Thymus (tissue), 11 donors: ENCODE data around the gene NLRP1. TPM values are rescaled to one million over a fixed set of nuclear protein-coding genes. Genes with fewer than 3 reads are reported as not detected.
A peak's percentile ranks its signal among the peaks of the same experiment; 100 is the strongest.

ENCODE experiments used
- DNase-seq, 9 donors: peaks; one replicate each; pipeline ENCODE4 v3.0.0-alpha.2; 2013; ENCODE audit warnings: low spot score in 9 of 9, low read depth in 6 of 9, missing footprints in 1 of 9
- H3K27ac ChIP-seq, 2 donors: one replicate each; pipeline ENCODE4 v1.5.1; 2013; ENCODE audit warnings: control low read depth in 1 of 2, low read depth in 1 of 2, low read length in 1 of 2, mild to moderate bottlenecking in 1 of 2, moderate library complexity in 1 of 2
- H3K27me3 ChIP-seq, 2 donors: one replicate each; pipeline ENCODE4 v1.5.1; 2013; ENCODE audit warnings: low read length in 1 of 2; ENCODE audit not compliant: control insufficient read depth in 2 of 2, insufficient read depth in 1 of 2
- H3K36me3 ChIP-seq, 2 donors: one replicate each; pipeline ENCODE4 v1.5.1; 2013; ENCODE audit warnings: low read length in 1 of 2, mild to moderate bottlenecking in 1 of 2, moderate library complexity in 1 of 2; ENCODE audit not compliant: control insufficient read depth in 2 of 2, insufficient read depth in 2 of 2
- H3K4me1 ChIP-seq, 2 donors: one replicate each; pipeline ENCODE4 v1.5.1; 2013; ENCODE audit warnings: low read length in 2 of 2; ENCODE audit not compliant: control insufficient read depth in 2 of 2, insufficient read depth in 2 of 2
- H3K4me3 ChIP-seq, 2 donors: one replicate each; pipeline ENCODE4 v1.5.1; 2013; ENCODE audit warnings: low read length in 2 of 2, control low read depth in 1 of 2, mild to moderate bottlenecking in 1 of 2
- H3K9me3 ChIP-seq, 2 donors: one replicate each; pipeline ENCODE4 v1.5.1; 2013; ENCODE audit warnings: low read length in 1 of 2, mild to moderate bottlenecking in 1 of 2; ENCODE audit not compliant: control insufficient read depth in 2 of 2, insufficient read depth in 1 of 2
- WGBS: extraction: QIAGEN DNeasy Blood & Tissue Kit; methylation state at CpG from one replicate; pipeline ENCODE4 v1.1.7; 2013; 5-methylcytosine and 5-hydroxymethylcytosine counted together
- polyA plus RNA-seq: library from polyadenylated mRNA; stranded (reverse); fragments of 200-250 nt; gene quantifications from one replicate; pipeline ENCODE4 v1.2.3, GENCODE V29; 2013
- total RNA-seq: library from RNA; stranded (reverse); fragments of 120-200 nt; gene quantifications from one replicate; pipeline ENCODE4 v1.2.4, GENCODE V29; 2013
- donor health status: healthy.

NLRP1 gene
- total and polyA plus RNA-seq, 2 donors: 32.2 to 102 TPM

DNA sequence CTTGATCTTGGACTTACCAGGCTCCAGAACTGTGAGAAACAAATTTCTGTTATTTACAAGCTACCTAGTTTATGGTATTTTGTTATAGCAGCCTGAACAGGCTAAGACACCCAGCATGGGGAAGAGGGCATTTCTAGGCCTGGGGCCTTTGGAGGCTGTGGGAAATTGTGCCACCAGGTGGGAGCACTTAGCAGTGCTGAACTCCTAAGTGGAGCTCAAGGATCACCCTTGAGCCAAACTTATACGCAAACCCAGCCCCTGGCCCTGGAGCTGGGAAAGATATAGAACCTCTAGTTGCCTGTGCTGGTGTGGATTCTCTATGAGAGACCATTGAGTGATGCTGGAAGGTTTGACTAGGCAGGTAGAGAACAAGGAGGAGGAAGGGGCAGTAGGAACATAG lies 61.8 kb downstream of the NLRP1 start:
- H3K27me3 ChIP-seq: no peaks in the 10 kb centered on the region
- H3K27ac ChIP-seq: no peak overlapping the region
- H3K4me1 ChIP-seq: no peaks in the 10 kb centered on the region
- no peak overlapping the region for H3K4me3 ChIP-seq
- whole genome bisulfite sequencing: 97% methylated on average over 1 of the region's 1 CpG
- peaks cover 2 to 12% of the 10 kb centered on the region in 2 donors for H3K36me3 ChIP-seq
- DNase-seq: no peak
- H3K9me3 ChIP-seq: no peaks in the 10 kb centered on the region

GRCh38 chr17:5516060-5516792 lies 68.1 kb downstream of the NLRP1 start:
- Histone ChIP-seq H3K4me1 (peaks cover 6 to 7% of the 10 kb centered on the region in 2 donors), H3K27me3 (no peaks in the 10 kb centered on the region), H3K9me3 (no peaks in the 10 kb centered on the region), H3K36me3 (peaks cover 2 to 11% of the 10 kb centered on the region in 2 donors), H3K4me3 (no peak overlapping the region), H3K27ac (no peak overlapping the region)
- 86% methylated on average over 5 of the region's 5 CpGs for WGBS
- DNase-seq: no peak

GRCh38 chr17:5514976-5515375 lies 69.3 kb downstream of the NLRP1 start:
- Histone ChIP-seq H3K27ac (no peak overlapping the region), H3K36me3 (peaks cover 2 to 11% of the 10 kb centered on the region in 2 donors), H3K9me3 (no peaks in the 10 kb centered on the region), H3K27me3 (no peaks in the 10 kb centered on the region), H3K4me1 (peaks cover 6 to 7% of the 10 kb centered on the region in 2 donors), H3K4me3 (no peak overlapping the region)
- DNase-seq: no peak
- WGBS: 97% methylated on average over 10 of the region's 10 CpGs

DNA sequence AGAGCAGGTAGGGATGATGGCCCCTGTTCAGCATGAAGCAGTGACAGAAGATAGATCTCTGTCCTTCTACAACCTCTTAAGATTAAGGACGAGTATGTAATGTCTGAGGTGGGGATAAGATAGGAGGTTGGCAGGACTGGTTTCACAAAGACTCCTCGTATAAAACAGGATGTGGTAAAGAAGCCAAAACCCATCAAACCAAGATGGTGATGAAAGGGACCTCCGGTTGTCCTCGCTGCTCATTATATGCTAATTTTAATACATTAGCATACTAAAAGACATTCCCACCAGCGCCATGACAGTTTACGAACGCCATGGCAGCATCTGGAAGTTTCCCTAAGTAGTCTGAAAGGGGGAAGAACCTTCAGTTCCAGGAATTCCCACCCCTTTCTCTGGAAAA lies 70.7 kb downstream of the NLRP1 start:
- no peak overlapping the region for H3K27ac ChIP-seq
- H3K4me3 ChIP-seq: no peak overlapping the region
- 44% methylated on average over 7 of the region's 7 CpGs for WGBS
- H3K27me3 ChIP-seq: no peaks in the 10 kb centered on the region
- H3K36me3 ChIP-seq: peaks cover 2 to 11% of the 10 kb centered on the region in 2 donors
- DNase-seq: peak in 3 of 9 donors; percentile 15 to 48 (median 27)
- no peaks in the 10 kb centered on the region for H3K9me3 ChIP-seq
- peaks cover 6 to 7% of the 10 kb centered on the region in 2 donors for H3K4me1 ChIP-seq

GRCh38 chr17:5511401-5512225 lies 72.7 kb downstream of the NLRP1 start:
- H3K27ac ChIP-seq: no peak overlapping the region
- WGBS: 92% methylated on average over 17 of the region's 17 CpGs
- no peak overlapping the region for H3K4me3 ChIP-seq
- no peaks in the 10 kb centered on the region for H3K9me3 ChIP-seq
- DNase-seq: no peak
- peaks cover 2 to 8% of the 10 kb centered on the region in 2 donors for H3K36me3 ChIP-seq
- H3K27me3 ChIP-seq: no peaks in the 10 kb centered on the region
- H3K4me1 ChIP-seq: peaks cover 6 to 7% of the 10 kb centered on the region in 2 donors

DNA sequence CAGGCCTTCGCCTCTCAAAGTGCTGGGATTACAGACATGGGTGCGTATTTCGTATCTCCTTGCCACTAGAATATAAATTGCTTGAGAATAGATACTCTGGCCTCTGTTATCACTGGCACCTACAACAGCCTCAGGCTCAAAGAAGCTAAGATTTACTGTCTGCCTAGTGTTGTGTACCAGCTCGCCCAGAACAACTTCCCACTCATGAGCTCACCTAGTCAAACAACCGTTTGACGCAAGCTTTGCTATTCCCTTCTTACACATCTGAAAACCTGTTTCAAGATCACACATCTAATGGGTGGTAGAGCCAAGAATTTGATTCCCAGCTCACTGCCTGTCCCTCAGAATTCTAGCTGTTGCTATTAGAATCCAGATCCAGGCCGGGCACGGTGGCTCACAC lies 73.5 kb downstream of the NLRP1 start:
- H3K4me3 ChIP-seq: no peak overlapping the region

GRCh38 chr17:5509482-5509881 lies 74.8 kb downstream of the NLRP1 start:
- Histone ChIP-seq H3K4me1 (peaks cover 6 to 7% of the 10 kb centered on the region in 2 donors), H3K36me3 (peaks cover 0 to 2% of the 10 kb centered on the region in 2 donors), H3K27me3 (no peaks in the 10 kb centered on the region), H3K4me3 (no peak overlapping the region), H3K27ac (no peak overlapping the region), H3K9me3 (no peaks in the 10 kb centered on the region)
- 84% methylated on average over 8 of the region's 8 CpGs for WGBS
- no peak for DNase-seq

More for the DNA sequence above, 73.5 kb downstream of the NLRP1 start:
- Histone ChIP-seq H3K27me3 (no peaks in the 10 kb centered on the region), H3K4me1 (peaks cover 6 to 7% of the 10 kb centered on the region in 2 donors), H3K36me3 (peaks cover 2 to 8% of the 10 kb centered on the region in 2 donors), H3K9me3 (no peaks in the 10 kb centered on the region), H3K27ac (no peak overlapping the region)
- 95% methylated on average over 8 of the region's 8 CpGs for WGBS
- DNase-seq: no peak

- H3K4me3 ChIP-seq: no peak overlapping the region
- 79% methylated on average over 4 of the region's 4 CpGs for WGBS
- no peaks in the 10 kb centered on the region for H3K27me3 ChIP-seq
- H3K36me3 ChIP-seq: no peaks in the 10 kb centered on the region
- DNase-seq: no peak
- no peak overlapping the region for H3K27ac ChIP-seq
- no peaks in the 10 kb centered on the region for H3K9me3 ChIP-seq
- peaks cover 5 to 7% of the 10 kb centered on the region in 2 donors for H3K4me1 ChIP-seq
Observed at GRCh38 chr17:5508810-5509209, 75.5 kb downstream of the NLRP1 start.

DNA sequence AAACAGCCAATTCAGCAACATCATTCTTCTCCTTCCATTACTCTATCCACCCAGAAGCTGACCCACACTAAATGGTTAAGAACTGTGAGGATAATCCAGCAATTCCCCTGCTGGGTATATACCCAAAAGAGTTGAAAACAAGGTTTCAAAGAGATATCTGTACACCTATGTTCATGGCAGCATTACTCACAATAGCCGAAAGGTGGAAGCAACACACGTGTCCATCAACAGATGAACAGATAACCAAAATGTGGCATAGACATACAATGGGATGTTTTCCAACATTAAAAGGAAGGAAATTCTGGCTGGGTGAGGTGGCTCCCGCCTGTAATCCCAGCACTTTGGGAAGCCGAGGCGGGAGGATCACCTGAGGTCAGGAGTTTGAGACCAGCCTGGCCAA lies 78.0 kb downstream of the NLRP1 start:
- Histone ChIP-seq H3K27me3 (peaks cover 0 to 5% of the 10 kb centered on the region in 2 donors), H3K36me3 (no peaks in the 10 kb centered on the region), H3K9me3 (no peaks in the 10 kb centered on the region), H3K27ac (no peak overlapping the region), H3K4me3 (no peak overlapping the region), H3K4me1 (peaks cover 0 to 5% of the 10 kb centered on the region in 2 donors)
- no peak for DNase-seq
- 98% methylated on average over 5 of the region's 5 CpGs for WGBS
